OCI-LY3 (cell line): Measurements from ENCODE around the gene LGI2.

Experiments used
- CTCF ChIP-seq: fragments of 200-600, 300-600 bp; sonication (generic); IDR thresholded peaks from 2 replicates; pipeline ENCODE4 v1.5.1; 2014; ENCODE audit warnings: antibody characterized with exemption, low read length, low read depth
- EZH2phosphoT487 ChIP-seq: fragments of 200-600 bp; shearing (Covaris generic); IDR thresholded peaks from 2 replicates; pipeline ENCODE4 v1.6.1; 2018; ENCODE audit warnings: antibody characterized with exemption, mixed run types, low read depth

- TF ChIP-seq CTCF = no peak
- TF ChIP-seq EZH2phosphoT487 = no peak
Measured at GRCh38 chr4:25031077-25031621, 403 bp upstream of the LGI2 start.
